Caco-2 (cell line): ENCODE results near the gene PLA2G2F. TPM values are rescaled to one million over a fixed set of nuclear protein-coding genes. Genes with fewer than 3 reads are reported as not detected.

Source experiments
- Bru-seq: library from RNA; stranded (reverse); fragments of 400-500 nt; gene quantifications from one replicate; lab custom pipeline; 2021; lab: Mats Ljungman, UMichigan
- BruChase-seq, 2 experiments: library from RNA; stranded (reverse); fragments of 400-500 nt; gene quantifications; one replicate each; lab custom pipeline; 2021; lab: Mats Ljungman, UMichigan
- BruUV-seq: library from RNA; stranded (reverse); fragments of 400-500 nt; replicated peaks from 2 replicates; lab custom pipeline; 2021; lab: Mats Ljungman, UMichigan
- CTCF ChIA-PET: fragments of 300-600 bp; sonication (Branson Sonifier 250); formaldehyde crosslinking; loops from one replicate; lab custom pipeline; 2022; ENCODE audit warnings: antibody characterized with exemption; lab: Charles Lee
- POLR2A ChIA-PET: fragments of 300-600 bp; sonication (Branson Sonifier 250); formaldehyde crosslinking; loops from one replicate; lab custom pipeline; 2022; ENCODE audit warnings: antibody characterized with exemption; lab: Charles Lee
- DNase-seq, 2 experiments: peaks; one replicate each; pipeline versions ENCODE4 v3.0.0 to v3.0.0-alpha.2; 2020 to 2022
- H3K27me3 ChIP-seq: replicated peaks from 2 replicates; pipeline ENCODE4 v1.6.0; 2011; ENCODE audit warnings: low read length; ENCODE audit not compliant: control insufficient read depth, insufficient read depth
- H3K36me3 ChIP-seq: 2 replicates; pipeline ENCODE4 v1.5.1; 2011; ENCODE audit warnings: low read length; ENCODE audit not compliant: control insufficient read depth, insufficient read depth
- H3K4me1 ChIP-seq: fragments of 250-450 bp; sonication (Bioruptor Pico); 2 replicates; pipeline ENCODE4 v1.5.1; 2020; ENCODE audit warnings: mild to moderate bottlenecking
- H3K4me3 ChIP-seq: 2 replicates; pipeline ENCODE4 v1.5.1; 2011; ENCODE audit warnings: low read depth, mild to moderate bottlenecking, control low read depth, low read length
- H3K9me3 ChIP-seq: fragments of 250-450 bp; sonication (Bioruptor Pico); 2 replicates; pipeline ENCODE4 v1.5.1; 2020; ENCODE audit warnings: mild to moderate bottlenecking, moderate library complexity
- H3K27ac Mint-ChIP-seq: one replicate; pipeline ENCODE4 v1.8.0; 2022; ENCODE audit warnings: mixed read lengths; ENCODE audit not compliant: unreplicated experiment
- H3K27me3 Mint-ChIP-seq: one replicate; pipeline ENCODE4 v1.8.0; 2022; ENCODE audit warnings: mixed read lengths; ENCODE audit not compliant: insufficient read depth, unreplicated experiment
- H3K36me3 Mint-ChIP-seq: one replicate; pipeline ENCODE4 v1.8.0; 2022; ENCODE audit warnings: mild to moderate bottlenecking, mixed read lengths; ENCODE audit not compliant: insufficient read depth, unreplicated experiment
- H3K4me1 Mint-ChIP-seq: one replicate; pipeline ENCODE4 v1.8.0; 2022; ENCODE audit warnings: low read depth, mixed read lengths; ENCODE audit not compliant: unreplicated experiment
- H3K4me3 Mint-ChIP-seq: one replicate; pipeline ENCODE4 v1.8.0; 2022; ENCODE audit warnings: mild to moderate bottlenecking, moderate library complexity, mixed read lengths; ENCODE audit not compliant: unreplicated experiment
- H3K9me3 Mint-ChIP-seq: one replicate; pipeline ENCODE4 v1.8.0; 2022; ENCODE audit warnings: mixed read lengths; ENCODE audit not compliant: unreplicated experiment
- CTCF ChIP-seq, 2 experiments: fragments of 200-600 bp in 1 of 2; IDR thresholded peaks; 1 replicate in 1 of 2; 2 replicates in 1 of 2; pipeline versions ENCODE4 v1.5.1 to v1.8.0; 2011 to 2022; ENCODE audit warnings: antibody characterized with exemption in 1 of 2, control low read depth in 1 of 2, inconsistent platforms in 1 of 2, low read depth in 1 of 2, low read length in 1 of 2, mild to moderate bottlenecking in 1 of 2, moderate library complexity in 1 of 2; ENCODE audit not compliant: insufficient read depth in 1 of 2, severe bottlenecking in 1 of 2, unreplicated experiment in 1 of 2
- intact Hi-C: fragments of 100-400 bp; cut with micrococcal nuclease; formaldehyde crosslinking; loops from one replicate; pipeline ENCODE4 v1.10.0; 2022; ENCODE audit not compliant: unreplicated experiment
- long read RNA-seq: library from polyadenylated mRNA; stranded (forward); transcript quantifications from one replicate; pipeline ENCODE4 v2.0.0, GENCODE V29; 2022
- total RNA-seq: library from RNA; stranded (reverse); gene quantifications from 2 replicates; pipeline ENCODE4 v1.2.3, GENCODE V29; 2022

The PLA2G2F gene, protein sequence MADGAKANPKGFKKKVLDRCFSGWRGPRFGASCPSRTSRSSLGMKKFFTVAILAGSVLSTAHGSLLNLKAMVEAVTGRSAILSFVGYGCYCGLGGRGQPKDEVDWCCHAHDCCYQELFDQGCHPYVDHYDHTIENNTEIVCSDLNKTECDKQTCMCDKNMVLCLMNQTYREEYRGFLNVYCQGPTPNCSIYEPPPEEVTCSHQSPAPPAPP
- total RNA-seq (not detected in 2 replicates), Bru-seq, nascent RNA (not detected), BruChase-seq, experiment 1, labeled RNA remaining after a 2-hour chase (not detected), BruChase-seq, experiment 2, labeled RNA remaining after a 6-hour chase (not detected)
- long read RNA-seq, result 0 reads

GRCh38 chr1:20138961-20139550, at the start of gene PLA2G2F:
Gene PLA2G2F (plus strand): TSS chr1:20139323. CDS start chr1:20139428, 105 bp downstream.
- Mint-ChIP-seq H3K4me3 (no peak within 1 kb of the TSS), H3K36me3 (no peaks in the 10 kb centered on the region), H3K27me3 (no peaks in the 10 kb centered on the region), H3K27ac (no peak within 1 kb of the TSS), H3K9me3 (no peaks in the 10 kb centered on the region), H3K4me1 (no peaks in the 10 kb centered on the region)
- DNase-seq, result no peak
- POLR2A ChIA-PET, result no interaction called here
- no TSS peak for BruUV-seq
- TF ChIP-seq CTCF (IDR thresholded peaks at IDR 0.05; ENCODE audit: insufficient read depth in 1 of 2, low read depth in 1 of 2, low read length in 1 of 2, severe bottlenecking in 1 of 2, unreplicated experiment in 1 of 2), result no peak
- Histone ChIP-seq H3K4me1 (no peaks in the 10 kb centered on the region), H3K36me3 (no peaks in the 10 kb centered on the region), H3K27me3 (no peaks in the 10 kb centered on the region), H3K4me3 (no peak within 1 kb of the TSS), H3K9me3 (no peaks in the 10 kb centered on the region)
- intact Hi-C loops, result no loop called here
- CTCF ChIA-PET, result no interaction called here

GRCh38 chr1:20089328-20090077, 49.6 kb upstream of the PLA2G2F start:
- peak in 1 of 2 experiments; percentile 35 for DNase-seq
- ChIA-PET POLR2A (no interaction called here), CTCF (no interaction called here)
- H3K4me3 Mint-ChIP-seq, result no peak overlapping the region
- no peaks in the 10 kb centered on the region for H3K4me1 ChIP-seq
- H3K4me3 ChIP-seq, result no peak overlapping the region
- intact Hi-C loops, result no loop called here
- H3K27me3 Mint-ChIP-seq, result no peaks in the 10 kb centered on the region
- H3K36me3 ChIP-seq, result no peaks in the 10 kb centered on the region
- H3K27ac Mint-ChIP-seq, result no peak overlapping the region
- no peaks in the 10 kb centered on the region for H3K36me3 Mint-ChIP-seq
- no peaks in the 10 kb centered on the region for H3K27me3 ChIP-seq
- no TSS peak for BruUV-seq
- no peaks in the 10 kb centered on the region for H3K9me3 ChIP-seq
- peaks cover 2% of the 10 kb centered on the region for H3K9me3 Mint-ChIP-seq
- H3K4me1 Mint-ChIP-seq, result no peaks in the 10 kb centered on the region
- TF ChIP-seq CTCF (IDR thresholded peaks at IDR 0.05; ENCODE audit: insufficient read depth in 1 of 2, low read depth in 1 of 2, low read length in 1 of 2, severe bottlenecking in 1 of 2, unreplicated experiment in 1 of 2), result no peak

GRCh38 chr1:20090119-20090518, 49.0 kb upstream of the PLA2G2F start:
- H3K36me3 Mint-ChIP-seq, result no peaks in the 10 kb centered on the region
- no peak for DNase-seq
- no peak overlapping the region for H3K4me3 Mint-ChIP-seq
- no peaks in the 10 kb centered on the region for H3K4me1 ChIP-seq
- no peak overlapping the region for H3K4me3 ChIP-seq
- no peaks in the 10 kb centered on the region for H3K4me1 Mint-ChIP-seq
- POLR2A ChIA-PET, result no interaction called here
- H3K27me3 Mint-ChIP-seq, result no peaks in the 10 kb centered on the region
- intact Hi-C loops, result no loop called here
- H3K36me3 ChIP-seq, result no peaks in the 10 kb centered on the region
- H3K27ac Mint-ChIP-seq, result no peak overlapping the region
- no peaks in the 10 kb centered on the region for H3K9me3 ChIP-seq
- TF ChIP-seq CTCF (IDR thresholded peaks at IDR 0.05; ENCODE audit: insufficient read depth in 1 of 2, low read depth in 1 of 2, low read length in 1 of 2, severe bottlenecking in 1 of 2, unreplicated experiment in 1 of 2), result no peak
- H3K9me3 Mint-ChIP-seq, result no peaks in the 10 kb centered on the region
- no TSS peak for BruUV-seq
- CTCF ChIA-PET, result no interaction called here
- H3K27me3 ChIP-seq, result no peaks in the 10 kb centered on the region
